H1 (cell line): ENCODE data around the gene SNX25. TPM values are rescaled to one million over a fixed set of nuclear protein-coding genes. Genes with fewer than 3 reads are reported as not detected.
A peak's percentile ranks its signal among the peaks of the same experiment; 100 is the strongest.

ENCODE experiments used
- CTCF ChIA-PET: fragments of 300-600 bp; sonication (Branson Sonifier 250); formaldehyde crosslinking; loops from one replicate; lab custom pipeline; 2021; ENCODE audit not compliant: partially characterized antibody; lab: Charles Lee
- POLR2A ChIA-PET: fragments of 300-600 bp; sonication (Branson Sonifier 250); formaldehyde crosslinking; loops from one replicate; lab custom pipeline; 2021; ENCODE audit warnings: inconsistent platforms; ENCODE audit not compliant: partially characterized antibody; lab: Charles Lee
- DNase-seq, 2 experiments: peaks; one replicate each; pipeline versions ENCODE4 v3.0.0 to v3.0.0-alpha.2; 2010 to 2022; ENCODE audit warnings: low spot score in 2 of 2, low read depth in 1 of 2, mixed read lengths in 1 of 2
- FAIRE-seq: peaks from 2 replicates; lab custom pipeline; 2011; peaks lifted over from hg19 to GRCh38; lab: Jason Lieb, UNC
- H2AFZ ChIP-seq: 2 replicates; pipeline ENCODE4 v1.8.1; 2012; ENCODE audit warnings: low read length, inconsistent platforms
- H2AK5ac ChIP-seq: 2 replicates; pipeline ENCODE4 v1.6.1; 2013; ENCODE audit warnings: low read depth, low read length
- H2BK120ac ChIP-seq: replicated peaks from 2 replicates; pipeline ENCODE3; 2013; ENCODE audit warnings: low read depth, low read length, inconsistent platforms
- H2BK12ac ChIP-seq: 2 replicates; pipeline ENCODE4 v1.6.1; 2013; ENCODE audit warnings: low read depth, low read length
- H2BK15ac ChIP-seq: 2 replicates; pipeline ENCODE4 v1.6.1; 2013; ENCODE audit warnings: low read length
- H2BK20ac ChIP-seq: 2 replicates; pipeline ENCODE4 v1.6.1; 2013; ENCODE audit warnings: low read length
- H2BK5ac ChIP-seq: 2 replicates; pipeline ENCODE4 v1.6.1; 2013; ENCODE audit warnings: low read depth, low read length
- H3K14ac ChIP-seq: 2 replicates; pipeline ENCODE4 v1.6.1; 2013; ENCODE audit warnings: inconsistent platforms; ENCODE audit not compliant: insufficient read length
- H3K18ac ChIP-seq: 2 replicates; pipeline ENCODE4 v1.6.1; 2013; ENCODE audit warnings: low read length; ENCODE audit errors: extremely low read depth
- H3K23ac ChIP-seq: 2 replicates; pipeline ENCODE4 v1.6.1; 2013; ENCODE audit warnings: inconsistent platforms; ENCODE audit not compliant: insufficient read length
- H3K23me2 ChIP-seq: 2 replicates; pipeline ENCODE4 v1.6.1; 2013; ENCODE audit warnings: low read depth, low read length
- H3K27ac ChIP-seq: 2 replicates; pipeline ENCODE4 v1.6.1; 2011; ENCODE audit warnings: low read depth, low read length, inconsistent platforms
- H3K27me3 ChIP-seq, 4 experiments: replicated peaks in 1 of 4; 1 replicate in 1 of 4; 2 replicates in 3 of 4; pipeline versions ENCODE4 v1.6.1 to v1.8.1; 2011 to 2013; ENCODE audit warnings: low read length in 3 of 4, mild to moderate bottlenecking in 3 of 4, inconsistent platforms in 2 of 4, mixed read lengths in 2 of 4, moderate library complexity in 1 of 4; ENCODE audit not compliant: control insufficient read depth in 3 of 4, insufficient read depth in 3 of 4; ENCODE audit errors: extremely low read depth in 1 of 4
- H3K36me3 ChIP-seq, 4 experiments: 2 replicates each; pipeline versions ENCODE4 v1.6.1 to v1.8.1; 2011 to 2013; ENCODE audit warnings: mild to moderate bottlenecking in 4 of 4, low read length in 3 of 4, moderate library complexity in 2 of 4, control low read depth in 1 of 4, inconsistent platforms in 1 of 4; ENCODE audit not compliant: insufficient read depth in 4 of 4, control insufficient read depth in 2 of 4
- H3K4ac ChIP-seq: replicated peaks from 2 replicates; pipeline ENCODE3; 2013; ENCODE audit warnings: low read length, low read depth, mixed read lengths, inconsistent platforms; ENCODE audit not compliant: insufficient read length
- H3K4me1 ChIP-seq, 4 experiments: replicated peaks in 1 of 4; 1 replicate in 1 of 4; 2 replicates in 3 of 4; pipeline versions ENCODE4 v1.6.1 to v1.8.1; 2011 to 2013; ENCODE audit warnings: low read length in 3 of 4, inconsistent platforms in 2 of 4, mixed read lengths in 1 of 4; ENCODE audit not compliant: insufficient read depth in 4 of 4, control insufficient read depth in 3 of 4
- H3K4me2 ChIP-seq, 2 experiments: 2 replicates each; pipeline versions ENCODE4 v1.6.1 to v1.8.1; 2011 to 2013; ENCODE audit warnings: low read depth in 2 of 2, low read length in 2 of 2, control low read depth in 1 of 2, inconsistent platforms in 1 of 2, mild to moderate bottlenecking in 1 of 2; ENCODE audit not compliant: insufficient read depth in 1 of 2
- H3K4me3 ChIP-seq, 4 experiments: fragments of 200-600, 300-600 bp in 1 of 4; sonication (generic), shearing (Covaris generic), sonication (Bioruptor Twin) in 1 of 4; 2 replicates each; pipeline versions ENCODE4 v1.5.1 to v1.8.1; 2011 to 2016; ENCODE audit warnings: low read length in 4 of 4, low read depth in 3 of 4, control low read depth in 2 of 4, inconsistent platforms in 2 of 4, mild to moderate bottlenecking in 2 of 4, mixed read lengths in 1 of 4, moderate library complexity in 1 of 4; ENCODE audit not compliant: insufficient read depth in 2 of 4; ENCODE audit errors: extremely low read depth in 1 of 4
- H3K56ac ChIP-seq: replicated peaks from 2 replicates; pipeline ENCODE3; 2013; ENCODE audit warnings: low read depth, mild to moderate bottlenecking, mixed read lengths, low read length, inconsistent platforms; ENCODE audit not compliant: insufficient read length
- H3K79me1 ChIP-seq: 2 replicates; pipeline ENCODE4 v1.6.1; 2013; ENCODE audit warnings: low read depth, low read length, control low read depth
- H3K79me2 ChIP-seq, 2 experiments: 2 replicates each; pipeline versions ENCODE4 v1.6.1 to v1.8.1; 2012 to 2013; ENCODE audit warnings: low read length in 2 of 2, mild to moderate bottlenecking in 2 of 2, inconsistent platforms in 1 of 2; ENCODE audit not compliant: insufficient read depth in 2 of 2, control insufficient read depth in 1 of 2
- H3K9ac ChIP-seq, 4 experiments: replicated peaks in 1 of 4; 1 replicate in 1 of 4; 2 replicates in 3 of 4; pipeline versions ENCODE4 v1.6.1 to v1.8.1; 2011 to 2013; ENCODE audit warnings: low read depth in 3 of 4, low read length in 3 of 4, control low read depth in 2 of 4, mild to moderate bottlenecking in 2 of 4, moderate library complexity in 2 of 4, inconsistent platforms in 1 of 4; ENCODE audit errors: extremely low read depth in 1 of 4
- H3K9me3 ChIP-seq, 2 experiments: 2 replicates each; pipeline versions ENCODE4 v1.6.1 to v1.8.1; 2012 to 2013; ENCODE audit warnings: mild to moderate bottlenecking in 2 of 2, moderate library complexity in 2 of 2, control low read depth in 1 of 2, inconsistent platforms in 1 of 2, low read depth in 1 of 2, low read length in 1 of 2, mixed read lengths in 1 of 2; ENCODE audit not compliant: insufficient read depth in 2 of 2
- H4K20me1 ChIP-seq, 2 experiments: replicated peaks in 1 of 2; 2 replicates each; pipeline versions ENCODE3 to v1.8.1; 2011 to 2013; ENCODE audit warnings: inconsistent platforms in 2 of 2, low read length in 2 of 2, mild to moderate bottlenecking in 1 of 2; ENCODE audit not compliant: insufficient read depth in 2 of 2, control insufficient read depth in 1 of 2
- H4K5ac ChIP-seq: 2 replicates; pipeline ENCODE4 v1.6.1; 2013; ENCODE audit warnings: low read length, low read depth, mixed read lengths, inconsistent platforms; ENCODE audit not compliant: insufficient read length
- H4K8ac ChIP-seq: 2 replicates; pipeline ENCODE4 v1.8.0; 2013; ENCODE audit warnings: mild to moderate bottlenecking, moderate library complexity, low read length, inconsistent platforms; ENCODE audit not compliant: insufficient read depth; ENCODE audit errors: extremely low read depth
- H4K91ac ChIP-seq: replicated peaks from 2 replicates; pipeline ENCODE3; 2013; ENCODE audit warnings: low read length, mixed read lengths, inconsistent platforms; ENCODE audit not compliant: insufficient read length
- ATF3 ChIP-seq: IDR thresholded peaks from 2 replicates; pipeline ENCODE4 v1.6.1; 2011; ENCODE audit warnings: low read depth, mild to moderate bottlenecking, low read length; ENCODE audit not compliant: insufficient read depth
- CBX5 ChIP-seq: fragments of 300-800, 300-1000 bp; sonication (generic); IDR thresholded peaks from 2 replicates; pipeline ENCODE4 v1.7.1; 2016; ENCODE audit warnings: antibody characterized with exemption, low read length, low read depth
- CBX8 ChIP-seq: fragments of 300-800, 300-1000 bp; sonication (generic); IDR thresholded peaks from 2 replicates; pipeline ENCODE4 v1.7.1; 2016; ENCODE audit warnings: low read depth, low read length, borderline replicate concordance
- CTCF ChIP-seq, 3 experiments: IDR thresholded peaks; 1 replicate in 2 of 3; 2 replicates in 1 of 3; pipeline versions ENCODE4 v1.5.1 to v1.6.1; 2011; ENCODE audit warnings: low read length in 3 of 3, mild to moderate bottlenecking in 3 of 3, inconsistent platforms in 2 of 3, low read depth in 1 of 3, moderate library complexity in 1 of 3; ENCODE audit not compliant: insufficient read depth in 1 of 3; ENCODE audit errors: control extremely low read depth in 1 of 3
- HDAC6 ChIP-seq: IDR thresholded peaks from one replicate; pipeline ENCODE4 v1.7.1; 2012; ENCODE audit warnings: low read depth, mild to moderate bottlenecking, inconsistent platforms, low read length, moderate library complexity
- JUND ChIP-seq: IDR thresholded peaks from 2 replicates; pipeline ENCODE4 v1.6.1; 2011; ENCODE audit warnings: mild to moderate bottlenecking, improper control_type of control experiment, low read length
- PHF8 ChIP-seq: fragments of 200-600 bp; sonication (generic); conservative IDR thresholded peaks from 2 replicates; pipeline ENCODE4 v1.7.1; 2012; ENCODE audit warnings: low read depth, mild to moderate bottlenecking, inconsistent platforms, low read length, moderate library complexity
- POU5F1 ChIP-seq: IDR thresholded peaks from 2 replicates; pipeline ENCODE4 v1.6.1; 2011; ENCODE audit warnings: low read depth, mild to moderate bottlenecking, low read length, moderate library complexity
- SIN3A ChIP-seq, 2 experiments: IDR thresholded peaks in 1 of 2; conservative IDR thresholded peaks in 1 of 2; 2 replicates each; pipeline ENCODE4 v1.6.1; 2011 to 2012; ENCODE audit warnings: low read length in 2 of 2, improper control_type of control experiment in 1 of 2, low read depth in 1 of 2, mild to moderate bottlenecking in 1 of 2
- SP4 ChIP-seq: IDR thresholded peaks from 2 replicates; pipeline ENCODE4 v1.6.1; 2012; ENCODE audit warnings: low read length, inconsistent platforms
- WGBS, 2 experiments: shearing (Covaris generic) in 1 of 2; methylation state at CpG; one replicate each; pipeline versions ENCODE4 v1.1.6 to v1.1.7; 2013 to 2015; ENCODE audit warnings: low lambda C conversion rate in 2 of 2, mixed read lengths in 2 of 2, inconsistent platforms in 1 of 2, low coverage in 1 of 2, missing lambda C conversion rate in 1 of 2; ENCODE audit not compliant: insufficient replicate concordance in 2 of 2, insufficient coverage in 1 of 2, insufficient read length in 1 of 2; ENCODE audit errors: extremely low coverage in 1 of 2, missing lambda C conversion rate in 1 of 2; 5-methylcytosine and 5-hydroxymethylcytosine counted together
- polyA plus RNA-seq, 7 experiments: library from polyadenylated mRNA; depleted of rRNA in 3 of 7; stranded (reverse) in 5 of 7; unstranded in 2 of 7; fragments of >200 nt in 5 of 7; fragments of 200-250 nt in 2 of 7; gene quantifications; 1 replicate in 5 of 7; 2 replicates in 1 of 7; 4 replicates in 1 of 7; pipeline versions ENCODE4 v1.2.1 to v1.2.3, GENCODE V29; 2011 to 2013; ENCODE audit warnings: missing spikeins in 2 of 7, mixed read lengths in 2 of 7
- total RNA-seq: library from RNA; stranded (reverse); fragmentation: NEBNext Ultra II Directional; extraction: Animal tissue kit (Norgen Biotek cat#: 25700); gene quantifications from 2 replicates; pipeline ENCODE4 v1.2.1, GENCODE V29; 2021

SNX25 gene
- total and polyA plus RNA-seq, 2 of the 8 experiments (the other 6 are each of a cell fraction or from before 2014, with no cell fraction given) = 5.4 to 19.9 TPM

GRCh38 chr4:185304541-185304940, 95.1 kb downstream of the SNX25 start:
- H3K36me3 ChIP-seq = peaks cover 0 to 4% (median 2%) of the 10 kb centered on the region in 4 experiments; a peak in 1 of 8 replicates
- H3K23ac ChIP-seq = no peak overlapping the region
- no peak overlapping the region for H4K8ac ChIP-seq
- H3K9me3 ChIP-seq = no peaks in the 10 kb centered on the region
- peaks cover 12 to 27% (median 20%) of the 10 kb centered on the region in 4 experiments for H3K4me1 ChIP-seq
- H2AFZ ChIP-seq = no peak overlapping the region
- H3K9ac ChIP-seq = 0 out of 7 replicates have a peak overlapping the region, but pooled peaks of 1 of the 4 experiments have one; percentile 25
- 0 out of 4 replicates have a peak, but pooled peaks cover 0 to 4% of the 10 kb centered on the region in 2 experiments for H3K79me2 ChIP-seq
- H3K4me2 ChIP-seq = no peak overlapping the region; a peak in 1 of 4 replicates
- H3K4ac ChIP-seq = no peak overlapping the region
- FAIRE-seq (no peak), DNase-seq (no peak)
- H3K23me2 ChIP-seq = no peaks in the 10 kb centered on the region
- WGBS, 2 experiments = 88% methylated on average over 4 of the region's 4 CpGs; no CpG with 5 or more reads in 1 of the 2 experiments
- peak overlapping the region; percentile 76 for H2BK12ac ChIP-seq
- peak overlapping the region; percentile 68; the same call in 1 of the 2 replicates for H2BK20ac ChIP-seq
- H3K14ac ChIP-seq = no peak overlapping the region
- H3K27me3 ChIP-seq = no peaks in the 10 kb centered on the region
- peak overlapping the region; percentile 4 for H4K5ac ChIP-seq
- peak overlapping the region; percentile 95 for H2AK5ac ChIP-seq
- no peak overlapping the region for H3K27ac ChIP-seq
- no peaks in the 10 kb centered on the region for H4K20me1 ChIP-seq
- H4K91ac ChIP-seq = peak overlapping the region; percentile 22
- ChIA-PET POLR2A (interaction anchor here (0.6 to 0.9 kb wide), 3 partner anchors 70 to 137 kb away, joined by 3 read pairs; no protein-coding TSS in a partner anchor), CTCF (interaction anchor here (0.6 to 2.7 kb wide), 14 partner anchors 15 to 276 kb away, joined by 3 to 10 read pairs (median 3); no protein-coding TSS in a partner anchor)
- no peak overlapping the region for H2BK120ac ChIP-seq
- no peak overlapping the region for H2BK15ac ChIP-seq
- H3K79me1 ChIP-seq = no peaks in the 10 kb centered on the region
- H2BK5ac ChIP-seq = 0 out of 2 replicates have a peak overlapping the region, but pooled peaks have one; percentile 76
- no peak overlapping the region for H3K56ac ChIP-seq
- no peak for TF ChIP-seq CTCF (IDR thresholded peaks at IDR 0.05; ENCODE audit: control extremely low read depth in 1 of 3, insufficient read depth in 1 of 3, low read depth in 1 of 3, low read length in 3 of 3)
- no peak for TF ChIP-seq ATF3
- no peak for TF ChIP-seq JUND
- no peak for TF ChIP-seq SP4
- TF ChIP-seq PHF8 = no peak
- TF ChIP-seq SIN3A (conservative IDR thresholded peaks at IDR 0.05 in 1 of 2, IDR thresholded peaks at IDR 0.05 in 1 of 2; ENCODE audit: low read depth in 1 of 2, low read length in 2 of 2) = no peak; a peak in 1 of 4 replicates
- no peak for TF ChIP-seq CBX8
- no peak for TF ChIP-seq HDAC6
- no peak for TF ChIP-seq CBX5
- no peak for TF ChIP-seq POU5F1
- H3K18ac ChIP-seq = peak overlapping the region; percentile 78; the same call in 1 of the 2 replicates
- no peak overlapping the region for H3K4me3 ChIP-seq
